Measurements from ENCODE around the gene PSTPIP1.

Gene PSTPIP1

DNA sequence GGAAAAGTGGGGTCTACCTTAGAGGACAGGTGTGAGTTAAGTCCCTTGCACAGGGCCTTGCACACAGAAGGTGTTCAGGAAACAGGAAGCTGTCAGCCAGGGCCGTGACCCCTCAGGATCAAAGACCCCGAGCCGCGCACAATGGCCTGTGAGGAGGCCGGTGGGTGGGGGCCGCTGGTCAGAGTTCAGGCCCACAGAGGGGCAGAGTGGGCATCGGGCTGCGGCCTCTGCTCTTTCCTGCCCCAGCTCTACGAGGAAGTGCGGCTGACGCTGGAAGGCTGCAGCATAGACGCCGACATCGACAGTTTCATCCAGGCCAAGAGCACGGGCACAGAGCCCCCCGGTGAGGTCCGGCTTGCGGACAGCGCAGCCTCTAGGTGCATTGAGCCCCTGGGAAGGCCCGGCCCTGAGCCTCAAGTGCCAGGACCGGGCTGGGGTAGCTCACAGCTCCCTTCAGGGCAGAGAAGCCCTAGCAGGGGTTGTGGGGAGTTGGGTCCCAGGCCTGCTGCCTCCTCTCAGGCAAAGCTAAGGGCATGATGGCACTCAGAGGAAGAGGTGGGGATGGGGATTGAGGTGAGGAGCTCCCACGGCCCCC is 37.2 kb downstream of the PSTPIP1 start:
- no peak for DNase-seq

- no peak for DNase-seq
Observed at GRCh38 chr15:77032647-77033416, 37.9 kb downstream of the PSTPIP1 start.

DNA sequence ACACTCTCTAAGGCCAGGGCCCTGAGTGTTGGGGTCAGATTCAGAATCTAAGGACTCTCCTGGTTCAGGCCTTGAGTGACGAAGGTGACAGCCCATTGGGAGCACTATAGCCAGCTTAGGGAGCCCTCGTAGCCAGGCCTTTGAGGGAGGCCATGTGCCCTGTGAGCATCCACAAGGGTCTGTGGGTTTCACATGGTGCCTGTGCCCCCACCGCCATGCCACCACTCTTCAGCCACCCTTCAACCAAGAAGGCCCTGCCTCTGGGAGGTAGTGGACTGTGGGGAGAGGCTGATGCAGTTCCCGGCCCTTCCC is 38.4 kb downstream of the PSTPIP1 start:
- DNase-seq = no peak

- no peak for DNase-seq
Observed at GRCh38 chr15:77033729-77034671, 39.1 kb downstream of the PSTPIP1 start.

GRCh38 chr15:77034695-77035489 is 40.0 kb downstream of the PSTPIP1 start:
- peak; percentile 45 for DNase-seq

- no peak for DNase-seq
Observed at GRCh38 chr15:77035584-77035983, 40.7 kb downstream of the PSTPIP1 start.

- no peak for DNase-seq
Observed at GRCh38 chr15:77035999-77036471, 41.1 kb downstream of the PSTPIP1 start.

DNA sequence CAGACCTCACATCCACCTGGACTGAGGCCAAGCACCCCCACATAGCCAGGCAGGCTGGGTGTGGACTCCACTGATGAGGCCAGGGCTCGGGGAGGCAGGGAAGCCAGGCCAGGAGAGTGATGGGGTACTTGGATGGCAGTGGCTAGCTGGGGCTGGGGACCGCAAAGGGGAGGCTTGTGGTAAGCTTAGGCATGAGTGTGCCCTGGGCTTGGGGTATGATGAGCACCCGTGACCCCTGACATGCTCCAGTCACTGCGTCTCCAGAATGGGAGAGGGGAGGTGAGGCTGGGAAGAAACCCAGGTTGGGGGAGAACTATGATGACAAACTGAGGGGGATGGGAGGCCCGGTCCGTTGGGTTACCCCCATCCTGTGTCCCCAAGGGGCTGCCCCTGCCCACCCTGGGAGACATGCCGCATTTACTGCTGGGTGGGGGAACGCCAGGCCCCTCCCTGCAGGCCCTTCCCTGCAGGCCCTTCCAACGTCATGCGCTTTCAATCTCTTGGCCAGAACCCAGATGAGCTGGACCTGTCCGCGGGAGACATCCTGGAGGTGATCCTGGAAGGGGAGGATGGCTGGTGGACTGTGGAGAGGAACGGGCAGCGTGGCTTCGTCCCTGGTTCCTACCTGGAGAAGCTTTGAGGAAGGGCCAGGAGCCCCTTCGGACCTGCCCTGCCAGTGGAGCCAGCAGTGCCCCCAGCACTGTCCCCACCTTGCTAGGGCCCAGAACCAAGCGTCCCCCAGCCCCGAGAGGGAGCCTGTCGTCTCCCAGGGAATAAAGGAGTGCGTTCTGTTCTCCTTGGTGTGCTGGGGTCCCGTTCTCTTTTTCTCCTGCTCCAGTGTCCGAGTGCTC is 41.8 kb downstream of the PSTPIP1 start:
- DNase-seq = no peak

- no peak for DNase-seq
Observed at GRCh38 chr15:77037388-77038209, 42.7 kb downstream of the PSTPIP1 start.

DNA sequence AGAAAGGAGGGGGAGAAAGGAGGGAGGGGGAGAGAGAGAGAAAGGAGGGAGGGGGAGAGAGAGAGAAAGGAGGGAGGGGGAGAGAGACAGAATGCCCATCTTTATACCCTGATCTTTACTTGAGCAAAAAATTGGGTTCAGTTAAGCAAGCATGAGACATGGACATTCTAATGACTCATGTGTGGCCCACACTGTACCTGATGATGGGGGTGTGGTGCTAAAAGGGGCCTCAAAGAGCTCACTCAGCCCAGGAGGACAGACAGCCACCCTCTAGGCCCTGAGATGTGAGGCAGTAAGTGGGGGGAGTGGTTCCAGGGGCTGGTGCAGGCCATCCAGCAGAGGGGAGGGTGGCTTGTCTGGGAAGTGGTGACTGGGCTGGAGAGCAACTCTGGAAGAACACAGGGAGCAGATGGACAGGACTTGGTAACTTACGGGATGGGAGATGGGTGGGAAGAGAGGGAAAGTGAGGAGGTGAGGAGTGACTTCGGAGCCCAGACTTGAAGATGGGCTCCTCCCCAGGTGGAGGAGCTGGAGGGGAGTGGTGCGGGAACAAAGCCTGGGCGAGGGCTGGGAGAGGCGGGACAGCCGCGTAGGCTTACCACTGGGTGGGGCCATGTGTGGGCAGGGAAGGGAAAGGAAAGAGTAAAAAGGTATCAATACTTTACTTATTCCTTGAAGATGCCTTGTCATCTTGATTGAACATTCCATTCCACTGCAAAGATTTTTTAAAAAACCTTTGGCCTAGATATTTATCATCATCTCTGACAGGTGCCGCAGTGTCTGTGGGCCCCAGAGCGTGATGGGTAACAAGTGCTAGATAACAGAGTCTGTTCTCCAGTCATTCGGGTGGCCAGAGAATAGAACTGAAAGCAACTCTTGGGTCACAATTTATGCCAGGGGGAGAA is 43.6 kb downstream of the PSTPIP1 start:
- DNase-seq = no peak

- no peak for DNase-seq
Observed at GRCh38 chr15:77039217-77039533, 44.2 kb downstream of the PSTPIP1 start.

- DNase-seq = no peak
Observed at GRCh38 chr15:77039848-77040247, 44.9 kb downstream of the PSTPIP1 start.

- DNase-seq = no peak
Observed at GRCh38 chr15:77040673-77041072, 45.7 kb downstream of the PSTPIP1 start.

- DNase-seq = no peak
Observed at GRCh38 chr15:77042245-77042919, 47.5 kb downstream of the PSTPIP1 start.

- no peak for DNase-seq
Observed at GRCh38 chr15:77042955-77043920, 48.3 kb downstream of the PSTPIP1 start.

GRCh38 chr15:77044228-77045042 is 49.5 kb downstream of the PSTPIP1 start:
- DNase-seq = peak; percentile 60

- DNase-seq = no peak
Observed at GRCh38 chr15:77045985-77046384, 51.1 kb downstream of the PSTPIP1 start.
